Sigmoid colon (tissue), 4 donors: Measurements from ENCODE around the gene SLPI.

ENCODE experiments used
- CTCF ChIP-seq, 4 experiments: fragments of 450-650 bp in 3 of 4; fragments of 200-600 bp in 1 of 4; IDR thresholded peaks; one replicate each; pipeline ENCODE4 v1.5.1; 2016 to 2019; ENCODE audit warnings: antibody characterized with exemption in 4 of 4, mild to moderate bottlenecking in 3 of 4, moderate library complexity in 2 of 4
- EP300 ChIP-seq, 4 donors: sonication (generic); formaldehyde crosslinking; IDR thresholded peaks; one replicate each; pipeline ENCODE4 v1.6.1; 2017; ENCODE audit warnings: antibody characterized with exemption in 4 of 4
- POLR2A ChIP-seq, 2 donors: fragments of 450-650 bp; IDR thresholded peaks; one replicate each; pipeline ENCODE4 v1.6.1; 2016; ENCODE audit warnings: antibody characterized with exemption in 2 of 2, mild to moderate bottlenecking in 2 of 2, moderate library complexity in 2 of 2
- POLR2AphosphoS5 ChIP-seq, 4 donors: sonication (generic); formaldehyde crosslinking; IDR thresholded peaks; one replicate each; pipeline ENCODE4 v1.6.1; 2017; ENCODE audit warnings: antibody characterized with exemption in 4 of 4

GRCh38 chr20:45206725-45207124, 47.6 kb downstream of the SLPI start, which contains the start of gene SEMG1:
- TF ChIP-seq CTCF (IDR thresholded peaks at IDR 0.05) (no peak), POLR2AphosphoS5 (IDR thresholded peaks at IDR 0.05) (no peak), POLR2A (IDR thresholded peaks at IDR 0.05) (no peak), EP300 (IDR thresholded peaks at IDR 0.05) (no peak)
